OCI-M1 (cell line): ENCODE results near the gene ISLR2.

Experiments
- DNase-seq: peaks from one replicate; lab custom pipeline; 2025; lab: John Stamatoyannopoulos, UW

The ISLR2 gene

GRCh38 chr15:74128785-74129585 is 1.4 kb upstream of the ISLR2 start:
- no peak for DNase-seq

GRCh38 chr15:74129586-74130154 is 716 bp upstream of the ISLR2 start:
- DNase-seq: no peak

GRCh38 chr15:74130849-74131627 is 652 bp downstream of the ISLR2 start:
- no peak for DNase-seq

DNA sequence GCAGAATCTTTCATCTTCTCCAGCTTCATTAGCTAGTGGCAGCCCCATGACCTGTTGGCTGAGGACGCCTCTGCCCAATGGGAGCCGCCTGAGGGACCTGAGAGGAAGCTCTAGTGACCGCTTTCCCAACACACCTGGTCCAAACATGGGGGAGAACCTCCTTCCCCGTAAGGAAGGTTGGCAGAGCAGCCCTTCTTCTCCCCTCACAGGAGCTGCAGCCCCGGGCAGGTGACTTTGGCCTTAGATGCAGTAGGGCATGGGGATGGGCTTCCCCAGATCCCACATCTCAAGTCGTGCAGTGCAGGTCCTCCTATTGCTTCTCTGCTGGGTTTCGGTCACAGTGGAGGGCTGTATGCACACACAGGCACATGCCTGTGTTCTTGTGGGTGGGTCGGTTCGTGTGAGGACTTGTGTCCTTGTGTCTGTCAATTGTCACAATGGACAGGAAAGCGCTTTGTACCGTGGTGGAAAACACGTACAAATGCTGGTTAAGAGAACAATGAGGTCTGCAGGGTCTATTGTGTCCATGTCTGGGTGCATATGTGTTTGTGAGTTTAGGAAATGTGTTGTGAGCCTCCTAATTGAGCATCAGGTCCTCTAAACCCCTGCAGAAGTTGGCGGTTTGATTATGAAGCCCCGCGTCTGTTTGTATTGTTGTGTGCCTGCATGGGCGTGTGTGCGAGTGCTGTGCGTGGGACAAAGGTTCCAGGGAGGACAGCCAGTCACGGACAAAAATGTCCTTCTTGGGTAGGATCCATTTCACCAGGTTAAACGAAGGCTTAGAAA is 1.4 kb downstream of the ISLR2 start:
- no peak for DNase-seq

DNA sequence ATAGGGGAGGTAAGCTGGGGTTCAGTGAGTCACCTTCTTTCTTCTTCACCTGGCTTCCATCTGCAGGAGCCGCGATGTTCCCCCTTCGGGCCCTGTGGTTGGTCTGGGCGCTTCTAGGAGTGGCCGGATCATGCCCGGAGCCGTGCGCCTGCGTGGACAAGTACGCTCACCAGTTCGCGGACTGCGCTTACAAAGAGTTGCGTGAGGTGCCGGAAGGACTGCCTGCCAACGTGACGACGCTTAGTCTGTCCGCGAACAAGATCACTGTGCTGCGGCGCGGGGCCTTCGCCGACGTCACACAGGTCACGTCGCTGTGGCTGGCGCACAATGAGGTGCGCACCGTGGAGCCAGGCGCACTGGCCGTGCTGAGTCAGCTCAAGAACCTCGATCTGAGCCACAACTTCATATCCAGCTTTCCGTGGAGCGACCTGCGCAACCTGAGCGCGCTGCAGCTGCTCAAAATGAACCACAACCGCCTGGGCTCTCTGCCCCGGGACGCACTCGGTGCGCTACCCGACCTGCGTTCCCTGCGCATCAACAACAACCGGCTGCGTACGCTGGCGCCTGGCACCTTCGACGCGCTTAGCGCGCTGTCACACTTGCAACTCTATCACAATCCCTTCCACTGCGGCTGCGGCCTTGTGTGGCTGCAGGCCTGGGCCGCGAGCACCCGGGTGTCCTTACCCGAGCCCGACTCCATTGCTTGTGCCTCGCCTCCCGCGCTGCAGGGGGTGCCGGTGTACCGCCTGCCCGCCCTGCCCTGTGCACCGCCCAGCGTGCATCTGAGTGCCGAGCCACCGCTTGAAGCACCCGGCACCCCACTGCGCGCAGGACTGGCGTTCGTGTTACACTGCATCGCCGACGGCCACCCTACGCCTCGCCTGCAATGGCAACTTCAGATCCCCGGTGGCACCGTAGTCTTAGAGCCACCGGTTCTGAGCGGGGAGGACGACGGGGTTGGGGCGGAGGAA is 2.6 kb downstream of the ISLR2 start:
- no peak for DNase-seq

GRCh38 chr15:74133694-74134386 is 3.5 kb downstream of the ISLR2 start:
- DNase-seq: no peak

GRCh38 chr15:74134387-74135027 is 4.1 kb downstream of the ISLR2 start:
- DNase-seq: no peak

GRCh38 chr15:74135041-74135565 is 4.7 kb downstream of the ISLR2 start:
- DNase-seq: no peak

GRCh38 chr15:74136540-74136813 is 6.1 kb downstream of the ISLR2 start:
- no peak for DNase-seq

- no peak for DNase-seq
Observed at GRCh38 chr15:74136814-74137536, 6.6 kb downstream of the ISLR2 start.

DNA sequence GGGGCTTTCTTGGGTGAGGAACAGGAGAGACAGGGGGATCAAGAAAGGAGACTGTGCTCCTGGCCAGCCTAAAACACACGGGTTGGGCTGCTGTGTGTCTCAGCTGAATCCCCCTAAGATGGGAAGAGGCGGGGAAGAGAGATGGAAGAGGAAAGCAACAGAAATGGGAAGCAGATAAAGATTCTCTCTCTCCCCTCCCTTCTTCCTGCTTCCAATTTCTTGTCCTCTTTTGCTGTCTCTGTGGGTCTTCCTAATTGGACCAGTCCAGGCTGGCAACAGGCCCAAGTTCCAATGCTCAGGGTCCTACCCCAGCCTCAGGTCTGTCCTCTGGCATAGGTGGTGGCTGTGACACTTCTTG is 7.1 kb downstream of the ISLR2 start:
- no peak for DNase-seq

DNA sequence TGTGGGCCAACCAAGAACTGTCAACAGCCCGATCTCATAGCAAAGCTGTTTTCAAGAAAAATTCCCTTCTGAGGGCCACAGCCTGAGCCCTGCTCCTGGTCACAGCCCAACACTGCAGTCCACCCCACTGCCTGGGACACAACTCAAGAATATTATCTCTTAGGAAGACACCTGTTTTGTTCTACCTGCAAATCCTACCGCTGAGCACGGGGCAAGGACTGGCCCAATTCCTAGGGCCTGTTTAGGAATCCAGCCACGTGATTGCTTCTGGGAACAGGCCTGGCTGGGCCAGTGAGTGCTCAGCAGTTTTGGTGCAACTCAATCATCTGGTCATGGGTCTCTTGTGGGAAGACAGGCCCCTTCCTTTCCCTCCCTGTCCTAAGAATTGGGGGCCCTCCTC is 8.3 kb downstream of the ISLR2 start:
- DNase-seq: no peak

DNA sequence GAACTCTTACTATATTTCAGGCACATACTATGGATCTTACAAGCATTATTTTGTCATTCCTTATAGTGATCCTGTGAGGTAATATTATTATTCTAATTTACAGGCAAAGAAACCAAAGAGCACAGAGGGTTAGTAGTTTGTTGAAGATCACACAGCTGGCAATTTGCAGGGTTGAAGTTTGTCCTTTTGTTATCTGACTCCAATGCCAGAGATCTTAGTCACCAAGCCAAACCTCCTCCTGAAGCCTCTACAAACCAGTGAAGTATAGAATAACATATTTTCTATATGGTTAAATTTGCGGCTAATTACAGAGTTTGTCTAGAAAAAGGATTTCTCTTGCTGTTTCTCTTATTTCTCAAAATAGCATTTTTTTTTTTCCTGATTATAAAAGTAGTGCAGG is 11.2 kb downstream of the ISLR2 start:
- DNase-seq: no peak

GRCh38 chr15:74144153-74144775 is 13.9 kb downstream of the ISLR2 start:
- DNase-seq: no peak

DNA sequence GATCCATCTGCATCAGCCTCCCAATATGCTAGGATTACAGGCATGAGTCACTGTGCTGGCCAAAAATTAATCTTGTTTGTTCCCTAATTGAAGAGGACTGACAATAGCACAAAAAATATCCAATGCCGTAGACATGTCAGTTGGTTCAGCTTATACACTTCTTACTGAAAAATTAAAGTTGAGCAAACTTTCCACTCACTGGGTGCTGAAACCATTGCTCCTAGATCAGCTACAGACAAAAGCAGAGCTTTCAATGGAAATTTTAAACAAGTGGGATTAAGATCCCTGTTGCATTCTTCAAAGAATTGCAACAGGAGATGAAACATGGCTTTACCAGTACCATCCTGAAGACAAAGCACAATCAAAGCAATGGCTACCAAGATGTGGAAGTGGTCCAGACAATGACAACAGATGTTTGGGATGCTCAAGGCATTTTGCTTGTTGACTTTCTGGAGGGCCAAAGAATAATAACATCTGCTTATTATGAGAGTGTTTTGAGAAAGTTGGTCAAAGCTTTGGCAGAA is 16.0 kb downstream of the ISLR2 start:
- no peak for DNase-seq

- no peak for DNase-seq
Observed at GRCh38 chr15:74147051-74147450, 16.7 kb downstream of the ISLR2 start.

DNA sequence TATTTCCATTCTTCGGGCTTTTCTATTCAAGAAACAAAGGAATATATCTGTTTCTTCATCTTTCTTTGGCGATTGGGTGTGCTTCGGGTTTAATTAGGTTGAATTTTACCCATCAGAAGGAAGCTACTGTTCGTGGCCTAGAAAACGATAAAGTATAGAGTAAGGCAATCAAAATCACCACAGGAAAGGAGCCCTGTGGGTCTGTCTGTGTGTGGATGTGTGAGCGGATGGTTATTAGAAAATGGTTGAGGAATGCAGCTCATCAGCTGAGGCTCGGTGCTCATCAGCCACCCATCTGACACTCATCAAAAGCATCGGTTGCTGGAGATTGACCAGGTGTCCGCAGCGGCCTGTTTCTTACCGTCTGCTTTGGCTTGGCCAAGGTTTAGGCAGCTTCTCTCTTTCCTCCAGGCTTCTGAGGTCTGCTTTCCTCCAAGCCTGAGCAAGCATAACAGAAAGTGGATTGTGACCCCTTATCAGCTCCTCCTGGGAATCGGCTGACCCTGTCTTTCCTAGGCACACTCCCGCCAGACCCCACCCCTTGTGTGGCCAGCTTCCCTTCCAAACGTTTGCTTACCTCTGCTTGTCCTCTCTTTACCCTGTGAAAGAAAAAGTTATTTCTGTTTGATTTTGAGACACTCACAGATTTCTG is 25.5 kb downstream of the ISLR2 start:
- no peak for DNase-seq
